GM21390 (cell line): ENCODE results near the gene ADAMTS14.

Source experiments
- ATAC-seq: cut with Tn5 transposase; IDR thresholded peaks from one replicate; pipeline ENCODE4 v1.9.1; 2021; ENCODE audit not compliant: unreplicated experiment

Gene ADAMTS14

DNA sequence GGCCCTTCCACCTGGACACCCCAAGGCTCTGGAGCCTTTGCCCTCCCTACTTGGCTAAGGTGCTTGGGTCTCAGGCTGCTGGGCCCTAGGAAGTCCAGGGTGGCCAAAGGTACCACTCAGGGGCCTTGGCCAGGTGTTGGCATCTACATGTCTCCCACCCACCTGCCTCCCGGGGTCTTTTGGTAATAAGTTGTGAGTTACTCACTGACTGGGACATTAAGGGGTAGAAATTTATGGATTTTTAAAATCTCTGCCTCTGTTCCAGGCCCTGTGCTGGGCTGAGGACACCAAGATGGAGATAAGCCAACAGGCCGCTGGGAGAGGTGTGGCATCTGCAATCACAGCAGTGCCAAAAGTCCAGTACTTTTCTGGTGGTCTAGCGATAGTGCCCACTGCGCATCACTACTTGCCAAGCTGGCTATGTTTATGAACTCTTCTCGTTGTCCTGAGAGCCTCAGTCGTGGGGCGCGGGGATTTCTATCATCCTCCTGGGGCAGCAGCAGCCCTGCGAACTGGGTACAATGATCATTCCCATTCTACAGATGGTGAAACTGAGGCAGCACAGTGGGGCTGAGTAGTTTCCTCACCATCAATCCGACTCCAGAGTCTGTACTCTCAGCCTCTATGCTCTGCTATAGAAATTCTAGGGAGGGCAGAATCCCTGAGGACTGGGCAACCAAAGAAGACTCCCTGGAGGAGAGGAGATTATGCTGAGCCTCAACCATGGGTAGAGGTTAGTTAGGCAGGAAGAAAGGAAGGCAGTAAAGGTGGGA is 76.7 kb downstream of the ADAMTS14 start:
- ATAC-seq: no peak

DNA sequence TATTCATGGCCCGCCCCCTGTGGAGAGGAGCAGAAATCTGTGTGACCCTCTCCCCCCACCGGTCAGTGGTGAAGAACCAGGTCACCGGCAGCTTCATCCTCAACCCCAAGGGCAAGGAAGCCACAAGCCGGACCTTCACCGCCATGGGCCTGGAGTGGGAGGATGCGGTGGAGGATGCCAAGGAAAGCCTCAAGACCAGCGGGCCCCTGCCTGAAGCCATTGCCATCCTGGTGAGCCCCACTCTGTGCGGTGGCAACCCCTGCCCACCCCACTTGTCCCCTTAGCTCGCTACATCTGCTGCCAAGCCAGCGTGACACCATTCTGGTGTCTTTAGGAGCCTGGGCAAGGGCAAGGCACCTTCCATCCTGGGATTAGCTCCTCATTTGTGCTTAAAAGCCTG is 77.5 kb downstream of the ADAMTS14 start:
- ATAC-seq: no peak

- no peak for ATAC-seq
These were observed 77.9 kb downstream of the ADAMTS14 start for GRCh38 chr10:70750156-70750703.

GRCh38 chr10:70751356-70751755 is 79.0 kb downstream of the ADAMTS14 start:
- no peak for ATAC-seq

DNA sequence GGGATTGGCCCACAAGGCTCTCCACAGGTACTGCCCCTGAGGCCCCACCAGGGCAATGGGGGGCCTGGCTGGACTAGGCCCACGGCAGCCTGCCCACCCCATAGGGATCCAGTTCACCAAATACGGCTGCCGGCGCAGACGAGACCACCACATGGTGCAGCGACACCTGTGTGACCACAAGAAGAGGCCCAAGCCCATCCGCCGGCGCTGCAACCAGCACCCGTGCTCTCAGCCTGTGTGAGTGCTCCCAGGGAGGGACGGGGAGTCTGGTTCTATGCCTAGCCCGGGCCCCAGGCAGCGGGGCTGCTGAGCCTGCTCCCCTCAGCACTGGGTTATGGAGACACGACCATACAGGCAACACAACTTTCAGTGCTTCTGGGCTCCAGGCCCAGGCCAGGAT is 79.7 kb downstream of the ADAMTS14 start:
- no peak for ATAC-seq

- no peak for ATAC-seq
These were observed 80.3 kb downstream of the ADAMTS14 start for GRCh38 chr10:70752571-70752970.

GRCh38 chr10:70753026-70753663 is 80.8 kb downstream of the ADAMTS14 start:
- no peak for ATAC-seq

DNA sequence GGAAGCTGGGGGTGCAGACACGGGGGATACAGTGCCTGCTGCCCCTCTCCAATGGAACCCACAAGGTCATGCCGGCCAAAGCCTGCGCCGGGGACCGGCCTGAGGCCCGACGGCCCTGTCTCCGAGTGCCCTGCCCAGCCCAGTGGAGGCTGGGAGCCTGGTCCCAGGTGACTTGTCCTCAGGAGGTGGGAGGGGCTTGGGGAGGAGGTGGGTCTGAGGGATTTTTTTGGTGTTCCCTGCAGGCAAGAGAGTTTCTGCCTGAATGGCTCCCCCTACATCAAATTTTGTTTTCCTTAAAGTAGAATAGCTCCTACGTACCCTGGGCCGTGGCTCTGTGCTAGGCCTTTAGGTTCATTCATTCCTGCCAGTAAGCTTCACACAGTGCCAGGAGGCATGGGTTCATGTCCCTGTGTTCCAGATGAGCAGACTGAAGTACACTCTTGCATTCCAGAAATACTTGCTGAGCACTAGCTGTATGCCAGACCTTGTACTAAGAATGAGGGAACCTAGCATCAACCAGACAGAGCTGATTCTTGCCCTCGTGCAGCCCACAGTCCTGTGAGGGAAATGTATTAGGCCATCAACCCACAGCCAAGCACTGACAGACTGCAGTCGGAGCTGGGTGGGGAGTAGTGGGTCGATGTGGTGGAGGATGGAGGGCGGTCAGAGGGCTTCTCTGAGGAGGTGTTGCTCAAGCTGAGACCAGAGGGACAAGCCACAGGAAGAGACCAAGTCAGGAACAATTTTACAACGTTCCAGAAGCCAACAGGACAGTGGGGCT is 81.7 kb downstream of the ADAMTS14 start:
- ATAC-seq: no peak

DNA sequence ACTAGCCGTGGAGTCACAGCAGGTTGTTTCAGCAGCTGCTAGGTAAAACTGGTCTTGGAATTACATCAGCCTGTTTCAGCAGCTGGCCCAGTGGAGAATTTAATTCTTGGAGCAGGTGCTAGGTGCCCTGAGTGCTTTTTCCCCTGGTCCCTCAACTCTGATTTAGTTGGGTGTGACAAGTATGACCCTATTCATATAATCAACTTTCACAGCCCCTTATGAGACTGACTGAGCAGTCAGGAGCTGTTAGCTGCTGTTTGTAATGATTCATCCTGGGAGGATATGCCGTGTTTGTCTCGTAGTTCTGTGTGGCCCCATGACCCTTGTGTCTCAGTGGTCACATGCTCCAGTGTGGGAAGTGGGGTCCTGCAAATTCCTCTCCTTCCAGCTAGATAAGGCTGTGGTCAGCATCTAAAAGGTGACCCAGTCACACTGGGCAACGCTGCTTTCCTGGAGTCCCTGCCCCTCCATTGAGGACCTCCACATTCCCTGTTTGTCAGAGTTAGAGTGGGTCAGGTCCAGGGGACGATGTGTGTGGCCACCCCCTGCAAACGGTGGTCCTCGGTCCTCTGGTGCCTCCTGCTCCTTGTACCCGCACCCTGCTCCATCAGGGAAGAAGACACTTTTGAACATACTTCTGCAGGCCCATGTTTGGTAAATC is 84.5 kb downstream of the ADAMTS14 start:
- no peak for ATAC-seq

DNA sequence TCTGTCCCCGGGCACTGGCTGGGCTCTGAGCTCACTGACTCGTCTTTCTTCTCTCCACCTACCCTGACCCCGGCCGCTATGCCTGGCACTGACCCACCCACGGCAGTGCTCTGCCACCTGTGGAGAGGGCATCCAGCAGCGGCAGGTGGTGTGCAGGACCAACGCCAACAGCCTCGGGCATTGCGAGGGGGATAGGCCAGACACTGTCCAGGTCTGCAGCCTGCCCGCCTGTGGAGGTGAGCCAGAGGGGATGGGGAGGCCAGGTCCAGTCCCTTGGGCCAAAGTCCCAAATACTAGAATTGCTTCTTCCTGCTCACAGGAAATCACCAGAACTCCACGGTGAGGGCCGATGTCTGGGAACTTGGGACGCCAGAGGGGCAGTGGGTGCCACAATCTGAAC is 85.5 kb downstream of the ADAMTS14 start:
- no peak for ATAC-seq

- ATAC-seq: no peak
These were observed 86.6 kb downstream of the ADAMTS14 start for GRCh38 chr10:70758757-70759514.

GRCh38 chr10:70759781-70760180 is 87.5 kb downstream of the ADAMTS14 start:
- no peak for ATAC-seq

DNA sequence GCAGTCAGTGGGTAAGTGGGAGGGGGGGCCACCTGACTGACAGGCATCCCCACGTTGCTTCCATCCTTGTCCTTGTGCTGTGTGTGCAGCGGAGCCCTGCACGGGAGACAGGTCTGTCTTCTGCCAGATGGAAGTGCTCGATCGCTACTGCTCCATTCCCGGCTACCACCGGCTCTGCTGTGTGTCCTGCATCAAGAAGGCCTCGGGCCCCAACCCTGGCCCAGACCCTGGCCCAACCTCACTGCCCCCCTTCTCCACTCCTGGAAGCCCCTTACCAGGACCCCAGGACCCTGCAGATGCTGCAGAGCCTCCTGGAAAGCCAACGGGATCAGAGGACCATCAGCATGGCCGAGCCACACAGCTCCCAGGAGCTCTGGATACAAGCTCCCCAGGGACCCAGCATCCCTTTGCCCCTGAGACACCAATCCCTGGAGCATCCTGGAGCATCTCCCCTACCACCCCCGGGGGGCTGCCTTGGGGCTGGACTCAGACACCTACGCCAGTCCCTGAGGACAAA is 88.0 kb downstream of the ADAMTS14 start:
- ATAC-seq: no peak

DNA sequence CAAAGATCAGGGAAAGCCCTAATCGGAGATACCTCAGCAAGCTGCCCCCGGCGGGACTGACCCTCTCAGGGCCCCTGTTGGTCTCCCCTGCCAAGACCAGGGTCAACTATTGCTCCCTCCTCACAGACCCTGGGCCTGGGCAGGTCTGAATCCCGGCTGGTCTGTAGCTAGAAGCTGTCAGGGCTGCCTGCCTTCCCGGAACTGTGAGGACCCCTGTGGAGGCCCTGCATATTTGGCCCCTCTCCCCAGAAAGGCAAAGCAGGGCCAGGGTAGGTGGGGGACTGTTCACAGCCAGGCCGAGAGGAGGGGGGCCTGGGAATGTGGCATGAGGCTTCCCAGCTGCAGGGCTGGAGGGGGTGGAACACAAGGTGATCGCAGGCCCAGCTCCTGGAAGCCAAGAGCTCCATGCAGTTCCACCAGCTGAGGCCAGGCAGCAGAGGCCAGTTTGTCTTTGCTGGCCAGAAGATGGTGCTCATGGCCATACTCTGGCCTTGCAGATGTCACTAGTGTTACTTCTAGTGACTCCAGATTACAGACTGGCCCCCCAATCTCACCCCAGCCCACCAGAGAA is 88.8 kb downstream of the ADAMTS14 start:
- no peak for ATAC-seq

DNA sequence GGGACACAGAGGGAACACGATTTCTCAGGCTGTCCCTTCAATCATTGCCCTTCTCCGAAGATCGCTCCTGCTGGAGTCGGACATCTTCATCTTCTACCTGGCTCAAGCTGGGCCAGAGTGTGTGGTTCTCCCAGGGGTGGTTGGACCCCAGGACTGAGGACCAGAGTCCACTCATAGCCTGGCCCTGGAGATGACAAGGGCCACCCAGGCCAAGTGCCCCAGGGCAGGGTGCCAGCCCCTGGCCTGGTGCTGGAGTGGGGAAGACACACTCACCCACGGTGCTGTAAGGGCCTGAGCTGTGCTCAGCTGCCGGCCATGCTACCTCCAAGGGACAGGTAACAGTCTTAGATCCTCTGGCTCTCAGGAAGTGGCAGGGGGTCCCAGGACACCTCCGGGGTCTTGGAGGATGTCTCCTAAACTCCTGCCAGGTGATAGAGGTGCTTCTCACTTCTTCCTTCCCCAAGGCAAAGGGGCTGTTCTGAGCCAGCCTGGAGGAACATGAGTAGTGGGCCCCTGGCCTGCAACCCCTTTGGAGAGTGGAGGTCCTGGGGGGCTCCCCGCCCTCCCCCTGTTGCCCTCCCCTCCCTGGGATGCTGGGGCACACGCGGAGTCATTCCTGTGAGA is 89.5 kb downstream of the ADAMTS14 start:
- ATAC-seq: no peak

- no peak for ATAC-seq
These were observed 90.3 kb downstream of the ADAMTS14 start for GRCh38 chr10:70762441-70763175.

GRCh38 chr10:70763567-70763966 is 91.3 kb downstream of the ADAMTS14 start:
- no peak for ATAC-seq

DNA sequence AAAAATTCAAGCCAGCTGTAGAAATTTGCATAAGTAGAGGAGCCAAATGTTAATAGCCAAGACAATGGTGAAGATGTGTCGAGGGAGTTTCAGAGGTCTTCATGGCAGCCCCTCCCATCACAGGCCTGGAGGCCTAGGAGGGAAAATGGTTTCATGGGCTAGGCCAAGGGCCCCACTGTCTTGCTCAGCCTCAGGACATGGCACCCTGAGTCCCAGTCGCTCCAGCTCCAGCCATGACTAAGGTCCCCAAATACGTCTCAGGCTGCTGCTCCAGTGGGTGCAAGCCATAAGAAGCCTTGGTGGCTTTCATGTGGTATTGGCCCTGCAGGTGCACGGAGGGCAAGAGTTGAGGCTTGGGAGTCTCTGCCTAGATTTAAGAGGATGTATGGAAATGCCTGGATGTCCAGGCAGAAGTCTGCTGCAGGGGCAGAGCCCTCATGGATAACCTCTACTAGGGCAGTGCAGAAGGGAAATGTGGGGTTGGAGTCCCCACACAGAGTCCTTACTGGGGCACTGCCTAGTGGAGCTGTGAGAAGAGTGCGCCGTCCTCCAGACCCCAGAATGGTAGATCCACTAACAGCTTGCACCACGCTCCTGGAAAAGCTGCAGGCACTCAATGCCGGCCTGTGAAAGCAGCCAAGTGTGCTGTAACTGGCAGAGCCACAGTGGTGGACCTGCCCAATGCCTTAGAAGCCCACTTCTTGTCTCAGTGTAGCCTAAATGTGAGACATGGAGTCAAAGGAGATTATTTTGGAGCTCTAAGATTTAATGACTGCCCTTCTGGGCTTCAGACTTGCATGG is 93.7 kb downstream of the ADAMTS14 start:
- no peak for ATAC-seq
